Panc1 (cell line): ENCODE data around the gene RPL14. TPM values are rescaled to one million over a fixed set of nuclear protein-coding genes. Genes with fewer than 3 reads are reported as not detected.

Experiments used
- ATAC-seq: fragments of 200-7000 bp; cut with Tn5 transposase; 2 replicates; pipeline ENCODE4 v1.9.1; 2020; ENCODE audit warnings: mild to moderate bottlenecking, moderate library complexity
- BruUV-seq: library from RNA; stranded (reverse); fragments of 400-500 nt; replicated peaks from 2 replicates; lab custom pipeline; 2021; lab: Mats Ljungman, UMichigan
- CTCF ChIA-PET: fragments of 300-600 bp; sonication (Branson Sonifier 250); formaldehyde crosslinking; loops from one replicate; lab custom pipeline; 2022; ENCODE audit warnings: antibody characterized with exemption; lab: Charles Lee
- POLR2A ChIA-PET: fragments of 300-600 bp; sonication (Branson Sonifier 250); formaldehyde crosslinking; loops from one replicate; lab custom pipeline; 2022; ENCODE audit warnings: antibody characterized with exemption; lab: Charles Lee
- DNase-seq: peaks from one replicate; pipeline ENCODE4 v3.0.0-alpha.2; 2010; ENCODE audit warnings: low read depth, low spot score
- H3K27ac ChIP-seq: 2 replicates; pipeline ENCODE4 v1.5.1; 2011; ENCODE audit warnings: mild to moderate bottlenecking, low read length, inconsistent platforms
- H3K27me3 ChIP-seq: fragments of 200-500 bp; sonication (Bioruptor generic); 2 replicates; pipeline ENCODE4 v1.6.0; 2014; ENCODE audit warnings: low read length, inconsistent platforms; ENCODE audit not compliant: control insufficient read depth, insufficient read depth
- H3K36me3 ChIP-seq: fragments of 200-500 bp; sonication (Bioruptor generic); 2 replicates; pipeline ENCODE4 v1.5.1; 2014; ENCODE audit warnings: inconsistent platforms, mild to moderate bottlenecking, low read length, moderate library complexity; ENCODE audit not compliant: control insufficient read depth, insufficient read depth
- H3K4me1 ChIP-seq: 2 replicates; pipeline ENCODE4 v1.5.1; 2011; ENCODE audit warnings: inconsistent platforms, mild to moderate bottlenecking, low read length, moderate library complexity; ENCODE audit not compliant: control insufficient read depth, insufficient read depth
- H3K4me3 ChIP-seq, 2 experiments: 2 replicates each; pipeline ENCODE4 v1.5.1; 2011 to 2012; ENCODE audit warnings: low read depth in 2 of 2, low read length in 2 of 2, mild to moderate bottlenecking in 2 of 2, inconsistent platforms in 1 of 2, moderate library complexity in 1 of 2
- H3K9me3 ChIP-seq: fragments of 200-500 bp; sonication (Bioruptor generic); 2 replicates; pipeline ENCODE4 v1.5.1; 2014; ENCODE audit warnings: low read depth, mild to moderate bottlenecking, inconsistent platforms, low read length, moderate library complexity; ENCODE audit not compliant: control insufficient read depth, insufficient read depth
- POLR2AphosphoS5 ChIP-seq: IDR thresholded peaks from 2 replicates; pipeline ENCODE4 v1.6.1; 2012; ENCODE audit warnings: mild to moderate bottlenecking, low read depth, low read length, moderate library complexity
- SIN3A ChIP-seq: IDR thresholded peaks from 2 replicates; pipeline ENCODE4 v1.6.1; 2012; ENCODE audit warnings: low read depth, mild to moderate bottlenecking, low read length, moderate library complexity, borderline replicate concordance; ENCODE audit not compliant: insufficient read depth
- TCF7L2 ChIP-seq: IDR thresholded peaks from 2 replicates; pipeline ENCODE4 v1.6.1; 2011; ENCODE audit warnings: mild to moderate bottlenecking, low read depth, low read length, inconsistent platforms
- in situ Hi-C: cut with HindIII; loops from 2 replicates; pipeline ENCODE4 v1.10.0; 2016; ENCODE audit warnings: low sequenced_read_pairs, low pct_unique_long_range_greater_than_20kb
- intact Hi-C: fragments of 100-400 bp; cut with micrococcal nuclease; formaldehyde crosslinking; loops from one replicate; pipeline ENCODE4 v1.10.0; 2022; ENCODE audit not compliant: unreplicated experiment
- total RNA-seq: library from RNA; stranded (reverse); gene quantifications from one replicate; pipeline ENCODE4 v1.2.1, GENCODE V29; 2021; ENCODE audit not compliant: unreplicated experiment
- TF ChIP-seq, protein P1 (sequence below): fragments of 450-650 bp; IDR thresholded peaks from 2 replicates; pipeline ENCODE4 v1.5.1; 2017; ENCODE audit warnings: mild to moderate bottlenecking
- TF ChIP-seq, protein P2 (sequence below), 2 experiments: IDR thresholded peaks; 2 replicates each; pipeline ENCODE4 v1.6.1; 2011 to 2012; ENCODE audit warnings: low read depth in 2 of 2, control low read depth in 1 of 2, low read length in 1 of 2, mild to moderate bottlenecking in 1 of 2, moderate library complexity in 1 of 2; ENCODE audit not compliant: insufficient read depth in 1 of 2

RPL14 gene
- total RNA-seq, 1 experiment from 2014 or later, result 1,134 TPM

DNA sequence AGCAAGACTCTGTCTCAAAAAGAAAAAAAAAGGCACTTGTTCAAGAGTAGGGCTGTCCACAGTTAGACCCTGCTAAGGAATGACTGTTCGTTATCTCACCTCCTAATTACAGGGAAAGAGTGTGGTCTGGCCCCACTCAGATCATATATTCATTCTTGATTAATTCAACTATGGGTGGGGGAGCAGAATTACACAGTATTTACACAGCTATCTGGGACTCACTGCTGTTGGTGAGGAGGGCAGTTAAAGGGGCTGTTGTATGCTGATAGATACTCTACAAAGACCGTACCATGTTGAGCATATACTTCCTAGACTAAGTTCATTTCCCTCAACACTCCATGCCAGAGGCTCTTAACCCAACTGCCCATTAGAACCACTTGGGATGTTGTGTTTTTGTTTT is 44.9 kb downstream of the RPL14 start:
- intact Hi-C loops (no loop called here), in situ Hi-C loops (no loop called here)
- POLR2A ChIA-PET, result no interaction called here

DNA sequence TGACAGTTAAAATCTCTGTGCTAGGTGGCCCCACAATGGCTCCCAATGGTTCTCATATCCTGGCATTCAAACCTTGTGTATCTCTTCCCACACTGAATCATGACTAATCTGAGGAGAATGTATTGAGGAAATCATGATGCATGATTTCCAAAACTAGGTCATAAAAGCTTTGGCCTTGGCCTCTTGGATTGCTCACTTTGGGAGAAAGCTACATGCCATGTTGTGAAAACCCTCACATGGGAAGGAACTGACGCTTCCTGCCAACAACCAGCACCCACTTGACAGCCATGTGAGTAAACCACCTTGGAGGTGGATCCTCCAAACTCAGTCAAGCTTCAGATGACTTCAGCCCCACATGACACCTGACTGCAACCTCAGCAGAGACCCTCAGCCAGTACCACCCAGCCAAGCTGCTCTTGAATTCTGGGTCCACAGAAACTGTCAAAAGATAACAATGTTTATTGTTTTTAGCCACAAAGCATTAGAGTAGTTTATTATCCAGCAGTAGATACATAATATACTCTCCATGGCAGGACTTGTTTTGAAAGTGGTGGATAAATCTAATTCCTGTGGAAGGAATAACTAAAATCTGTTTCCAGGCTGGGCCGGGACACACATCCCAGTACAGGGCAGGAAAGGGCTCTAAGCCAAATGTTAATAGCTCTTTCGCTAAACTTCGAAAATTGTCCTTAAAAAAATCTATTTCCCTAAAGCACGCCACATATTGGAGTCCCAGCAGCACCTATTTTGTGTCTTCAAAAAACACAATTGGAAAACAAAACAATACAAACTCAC is 47.7 kb downstream of the RPL14 start:
- CTCF ChIA-PET, result no interaction called here
- DNase-seq, result peak; percentile 76
- Histone ChIP-seq H3K27me3 (no peaks in the 10 kb centered on the region), H3K36me3 (peaks cover 2% of the 10 kb centered on the region; the same call in 1 of the 2 replicates), H3K9me3 (no peaks in the 10 kb centered on the region), H3K27ac (no peak overlapping the region), H3K4me3 (peak overlapping the region in 1 of 2 experiments; percentile 67; a peak in 2 of 4 replicates), H3K4me1 (no peaks in the 10 kb centered on the region; the same call in 1 of the 2 replicates)
- no peak for TF ChIP-seq SIN3A
- TF ChIP-seq POLR2AphosphoS5, result no peak
- TF ChIP-seq, protein P1, sequence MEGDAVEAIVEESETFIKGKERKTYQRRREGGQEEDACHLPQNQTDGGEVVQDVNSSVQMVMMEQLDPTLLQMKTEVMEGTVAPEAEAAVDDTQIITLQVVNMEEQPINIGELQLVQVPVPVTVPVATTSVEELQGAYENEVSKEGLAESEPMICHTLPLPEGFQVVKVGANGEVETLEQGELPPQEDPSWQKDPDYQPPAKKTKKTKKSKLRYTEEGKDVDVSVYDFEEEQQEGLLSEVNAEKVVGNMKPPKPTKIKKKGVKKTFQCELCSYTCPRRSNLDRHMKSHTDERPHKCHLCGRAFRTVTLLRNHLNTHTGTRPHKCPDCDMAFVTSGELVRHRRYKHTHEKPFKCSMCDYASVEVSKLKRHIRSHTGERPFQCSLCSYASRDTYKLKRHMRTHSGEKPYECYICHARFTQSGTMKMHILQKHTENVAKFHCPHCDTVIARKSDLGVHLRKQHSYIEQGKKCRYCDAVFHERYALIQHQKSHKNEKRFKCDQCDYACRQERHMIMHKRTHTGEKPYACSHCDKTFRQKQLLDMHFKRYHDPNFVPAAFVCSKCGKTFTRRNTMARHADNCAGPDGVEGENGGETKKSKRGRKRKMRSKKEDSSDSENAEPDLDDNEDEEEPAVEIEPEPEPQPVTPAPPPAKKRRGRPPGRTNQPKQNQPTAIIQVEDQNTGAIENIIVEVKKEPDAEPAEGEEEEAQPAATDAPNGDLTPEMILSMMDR, result no peak
- TF ChIP-seq, protein P2, sequence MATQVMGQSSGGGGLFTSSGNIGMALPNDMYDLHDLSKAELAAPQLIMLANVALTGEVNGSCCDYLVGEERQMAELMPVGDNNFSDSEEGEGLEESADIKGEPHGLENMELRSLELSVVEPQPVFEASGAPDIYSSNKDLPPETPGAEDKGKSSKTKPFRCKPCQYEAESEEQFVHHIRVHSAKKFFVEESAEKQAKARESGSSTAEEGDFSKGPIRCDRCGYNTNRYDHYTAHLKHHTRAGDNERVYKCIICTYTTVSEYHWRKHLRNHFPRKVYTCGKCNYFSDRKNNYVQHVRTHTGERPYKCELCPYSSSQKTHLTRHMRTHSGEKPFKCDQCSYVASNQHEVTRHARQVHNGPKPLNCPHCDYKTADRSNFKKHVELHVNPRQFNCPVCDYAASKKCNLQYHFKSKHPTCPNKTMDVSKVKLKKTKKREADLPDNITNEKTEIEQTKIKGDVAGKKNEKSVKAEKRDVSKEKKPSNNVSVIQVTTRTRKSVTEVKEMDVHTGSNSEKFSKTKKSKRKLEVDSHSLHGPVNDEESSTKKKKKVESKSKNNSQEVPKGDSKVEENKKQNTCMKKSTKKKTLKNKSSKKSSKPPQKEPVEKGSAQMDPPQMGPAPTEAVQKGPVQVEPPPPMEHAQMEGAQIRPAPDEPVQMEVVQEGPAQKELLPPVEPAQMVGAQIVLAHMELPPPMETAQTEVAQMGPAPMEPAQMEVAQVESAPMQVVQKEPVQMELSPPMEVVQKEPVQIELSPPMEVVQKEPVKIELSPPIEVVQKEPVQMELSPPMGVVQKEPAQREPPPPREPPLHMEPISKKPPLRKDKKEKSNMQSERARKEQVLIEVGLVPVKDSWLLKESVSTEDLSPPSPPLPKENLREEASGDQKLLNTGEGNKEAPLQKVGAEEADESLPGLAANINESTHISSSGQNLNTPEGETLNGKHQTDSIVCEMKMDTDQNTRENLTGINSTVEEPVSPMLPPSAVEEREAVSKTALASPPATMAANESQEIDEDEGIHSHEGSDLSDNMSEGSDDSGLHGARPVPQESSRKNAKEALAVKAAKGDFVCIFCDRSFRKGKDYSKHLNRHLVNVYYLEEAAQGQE (IDR thresholded peaks at IDR 0.05; ENCODE audit: insufficient read depth in 1 of 2, low read depth in 2 of 2, low read length in 1 of 2), result no peak
- TF ChIP-seq TCF7L2, result no peak
- ATAC-seq, result peak; percentile 43; the same call in 1 of the 2 replicates
- no TSS peak for BruUV-seq
- POLR2A ChIA-PET, result no interaction called here
- in situ Hi-C loops, result no loop called here
- intact Hi-C loops, result no loop called here

More for the DNA sequence above, 44.9 kb downstream of the RPL14 start:
- Histone ChIP-seq H3K4me3 (no peak overlapping the region), H3K9me3 (no peaks in the 10 kb centered on the region), H3K27me3 (no peaks in the 10 kb centered on the region), H3K4me1 (no peaks in the 10 kb centered on the region; the same call in 1 of the 2 replicates), H3K36me3 (peaks cover 2% of the 10 kb centered on the region; the same call in 1 of the 2 replicates), H3K27ac (no peak overlapping the region)
- TF ChIP-seq TCF7L2, result no peak
- TF ChIP-seq, protein P1, result no peak
- TF ChIP-seq, protein P2 (IDR thresholded peaks at IDR 0.05; ENCODE audit: insufficient read depth in 1 of 2, low read depth in 2 of 2, low read length in 1 of 2), result no peak
- no peak for TF ChIP-seq SIN3A
- TF ChIP-seq POLR2AphosphoS5, result no peak
- BruUV-seq, result no TSS peak
- DNase-seq (no peak), ATAC-seq (no peak)
- CTCF ChIA-PET, result no interaction called here
